Measurements from ENCODE around the gene PAWR. TPM values are rescaled to one million over a fixed set of nuclear protein-coding genes. Genes with fewer than 3 reads are reported as not detected.
A peak's percentile ranks its signal among the peaks of the same experiment; 100 is the strongest.
"Not testable (repeated sequence)": the region's sequence is repeated elsewhere in the genome, so short reads cannot be mapped to it uniquely, and the experiment has no call there.

Gene PAWR
- total RNA-seq, 1 donor from 2014 or later: 69.2 TPM

DNA sequence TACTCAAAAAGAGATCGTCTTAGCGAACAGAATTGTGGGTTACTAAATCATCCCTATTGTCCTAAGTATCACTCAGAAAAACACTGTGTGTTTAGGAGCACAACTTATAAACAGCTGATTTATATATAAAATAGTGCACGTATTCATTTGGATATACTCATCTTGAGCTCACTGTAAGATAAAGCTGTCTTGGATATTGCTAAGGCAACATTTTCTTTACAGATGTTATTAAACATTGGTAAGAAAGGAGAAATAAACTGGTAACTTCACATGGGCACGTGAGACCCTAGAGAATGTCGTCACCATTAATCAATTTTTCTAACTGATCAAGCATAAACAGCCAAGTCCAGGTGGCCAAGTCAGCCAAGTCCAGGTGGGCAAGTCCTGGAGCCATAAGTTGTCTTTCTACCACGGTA lies 1.7 kb downstream of the PAWR start:
- TF ChIP-seq, protein P1, sequence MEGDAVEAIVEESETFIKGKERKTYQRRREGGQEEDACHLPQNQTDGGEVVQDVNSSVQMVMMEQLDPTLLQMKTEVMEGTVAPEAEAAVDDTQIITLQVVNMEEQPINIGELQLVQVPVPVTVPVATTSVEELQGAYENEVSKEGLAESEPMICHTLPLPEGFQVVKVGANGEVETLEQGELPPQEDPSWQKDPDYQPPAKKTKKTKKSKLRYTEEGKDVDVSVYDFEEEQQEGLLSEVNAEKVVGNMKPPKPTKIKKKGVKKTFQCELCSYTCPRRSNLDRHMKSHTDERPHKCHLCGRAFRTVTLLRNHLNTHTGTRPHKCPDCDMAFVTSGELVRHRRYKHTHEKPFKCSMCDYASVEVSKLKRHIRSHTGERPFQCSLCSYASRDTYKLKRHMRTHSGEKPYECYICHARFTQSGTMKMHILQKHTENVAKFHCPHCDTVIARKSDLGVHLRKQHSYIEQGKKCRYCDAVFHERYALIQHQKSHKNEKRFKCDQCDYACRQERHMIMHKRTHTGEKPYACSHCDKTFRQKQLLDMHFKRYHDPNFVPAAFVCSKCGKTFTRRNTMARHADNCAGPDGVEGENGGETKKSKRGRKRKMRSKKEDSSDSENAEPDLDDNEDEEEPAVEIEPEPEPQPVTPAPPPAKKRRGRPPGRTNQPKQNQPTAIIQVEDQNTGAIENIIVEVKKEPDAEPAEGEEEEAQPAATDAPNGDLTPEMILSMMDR (IDR thresholded peaks at IDR 0.05; ENCODE audit: insufficient read depth, low read length, severe bottlenecking): no peak
- FAIRE-seq (no peak), DNase-seq (ENCODE audit: low read depth) (no peak)
- no peaks in the 10 kb centered on the region for H3K36me3 ChIP-seq (ENCODE audit: control insufficient read depth, insufficient read depth, low read length)
- peak overlapping the region; percentile 90 for H3K4me3 ChIP-seq (ENCODE audit: low read depth, low read length)
- no peaks in the 10 kb centered on the region for H3K27me3 ChIP-seq (ENCODE audit: control insufficient read depth, insufficient read depth, low read length)

DNA sequence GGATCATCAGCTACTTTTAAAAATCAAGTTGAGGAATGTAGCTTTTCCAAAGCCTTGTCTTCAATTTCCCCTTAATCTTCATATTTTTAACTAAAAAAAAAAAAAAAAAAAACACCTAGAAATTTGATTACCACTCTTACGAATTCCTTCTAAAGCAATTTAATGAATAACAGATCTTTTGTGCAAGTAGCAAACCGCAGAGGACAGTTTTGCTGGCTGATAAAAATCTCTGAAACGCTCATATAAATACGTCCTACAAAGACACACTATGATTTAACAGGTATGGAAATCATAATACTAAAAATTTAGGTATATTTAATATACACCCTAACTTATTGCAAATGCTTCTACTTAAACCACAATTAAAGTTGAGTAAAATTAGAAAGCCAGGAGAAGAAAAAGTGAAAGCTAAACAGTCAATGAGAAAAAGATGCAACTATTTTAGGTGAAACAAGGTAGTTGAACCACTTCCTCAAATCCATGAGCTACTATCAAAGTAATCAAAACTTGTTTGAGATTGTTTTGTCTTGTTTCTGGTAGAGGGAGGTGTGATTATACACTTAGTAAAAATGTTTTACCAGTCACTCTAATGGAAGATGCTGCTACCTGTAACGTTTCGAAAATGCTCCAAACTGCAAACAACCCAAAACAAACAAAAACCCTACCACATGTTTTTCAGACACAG lies 2.2 kb downstream of the PAWR start:
- H3K27me3 ChIP-seq (ENCODE audit: control insufficient read depth, insufficient read depth, low read length): no peaks in the 10 kb centered on the region
- H3K36me3 ChIP-seq (ENCODE audit: control insufficient read depth, insufficient read depth, low read length): no peaks in the 10 kb centered on the region
- TF ChIP-seq, protein P1 (IDR thresholded peaks at IDR 0.05; ENCODE audit: insufficient read depth, low read length, severe bottlenecking): no peak
- DNase-seq (ENCODE audit: low read depth): peak; percentile 37
- no peak for FAIRE-seq
- H3K4me3 ChIP-seq (ENCODE audit: low read depth, low read length): peak overlapping the region; percentile 90

DNA sequence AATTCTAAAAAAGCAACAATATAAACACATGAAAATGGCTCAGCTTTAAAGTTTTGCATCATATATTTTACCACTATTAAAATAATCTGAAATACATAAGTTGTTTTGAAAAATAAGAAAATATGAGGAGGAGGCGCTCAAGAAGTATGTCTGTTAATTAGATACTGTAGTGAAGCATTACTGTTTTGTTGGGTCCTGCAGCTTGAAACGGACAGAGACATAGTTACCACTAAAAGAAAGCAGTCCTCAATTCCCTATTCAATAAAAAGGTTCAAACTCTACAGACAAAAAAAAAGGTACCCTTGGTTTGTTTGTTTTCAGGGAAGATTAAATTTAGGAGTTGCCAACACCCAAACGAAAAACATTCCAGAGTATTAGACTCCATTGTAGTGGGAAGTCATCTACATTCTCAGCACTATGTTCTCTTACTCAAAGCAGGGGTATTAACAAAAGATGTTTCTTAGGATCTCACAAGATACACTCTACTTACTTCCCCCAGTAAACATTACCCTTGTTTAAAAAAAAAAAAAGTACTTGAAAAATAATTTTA lies 3.0 kb downstream of the PAWR start:
- no peak for FAIRE-seq
- TF ChIP-seq, protein P1 (IDR thresholded peaks at IDR 0.05; ENCODE audit: insufficient read depth, low read length, severe bottlenecking): no peak
- Histone ChIP-seq H3K4me3 (ENCODE audit: low read depth, low read length) (peak overlapping the region; percentile 90), H3K36me3 (ENCODE audit: control insufficient read depth, insufficient read depth, low read length) (no peaks in the 10 kb centered on the region), H3K27me3 (ENCODE audit: control insufficient read depth, insufficient read depth, low read length) (no peaks in the 10 kb centered on the region)
- DNase-seq (ENCODE audit: low read depth): peak; percentile 28

DNA sequence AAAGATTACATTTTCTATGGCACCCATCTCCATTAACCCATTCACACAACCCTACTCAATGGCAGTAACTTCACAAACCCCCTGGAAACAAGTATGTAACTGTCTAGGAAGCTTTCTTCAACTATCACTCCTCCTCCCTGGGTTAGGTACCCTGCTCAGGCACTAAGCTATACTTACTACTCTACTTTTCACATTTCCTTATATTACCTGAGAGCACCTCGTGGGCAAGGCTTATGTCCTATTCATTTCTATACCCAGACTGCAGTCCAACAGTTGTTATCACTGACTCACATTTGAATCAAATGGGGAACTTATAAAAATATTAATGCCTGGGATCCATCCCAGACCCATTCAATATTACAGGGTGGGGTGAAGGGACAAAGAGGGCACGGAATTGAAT lies 4.6 kb downstream of the PAWR start:
- peak; percentile 74 for DNase-seq (ENCODE audit: low read depth)
- TF ChIP-seq, protein P1 (IDR thresholded peaks at IDR 0.05; ENCODE audit: insufficient read depth, low read length, severe bottlenecking): no peak

DNA sequence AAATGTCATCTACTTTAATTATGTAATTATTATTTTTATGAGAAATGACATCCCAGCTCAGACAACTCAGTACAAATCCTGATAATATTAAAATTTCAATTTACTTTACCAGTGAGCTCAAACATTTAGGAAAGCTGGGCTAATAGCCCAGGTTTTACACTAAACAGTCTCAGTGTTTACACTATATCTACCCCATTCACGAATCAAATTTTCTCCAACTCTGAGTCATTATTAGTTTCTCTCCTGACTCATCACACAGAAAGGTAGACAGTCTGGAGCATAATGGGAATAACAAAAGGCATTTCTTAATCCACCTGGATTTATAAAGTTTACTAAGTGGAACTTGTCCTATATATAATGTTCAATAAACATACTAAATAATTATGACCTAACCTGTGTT lies 5.7 kb downstream of the PAWR start:
- no peaks in the 10 kb centered on the region for H3K27me3 ChIP-seq (ENCODE audit: control insufficient read depth, insufficient read depth, low read length)
- no peaks in the 10 kb centered on the region for H3K36me3 ChIP-seq (ENCODE audit: control insufficient read depth, insufficient read depth, low read length)
- peak; percentile 97 for DNase-seq (ENCODE audit: low read depth)
- TF ChIP-seq, protein P1 (IDR thresholded peaks at IDR 0.05; ENCODE audit: insufficient read depth, low read length, severe bottlenecking): no peak
- H3K4me3 ChIP-seq (ENCODE audit: low read depth, low read length): no peak overlapping the region
- FAIRE-seq: no peak

More for the DNA sequence above, 4.6 kb downstream of the PAWR start:
- no peak for FAIRE-seq
- Histone ChIP-seq H3K27me3 (ENCODE audit: control insufficient read depth, insufficient read depth, low read length) (no peaks in the 10 kb centered on the region), H3K36me3 (ENCODE audit: control insufficient read depth, insufficient read depth, low read length) (no peaks in the 10 kb centered on the region), H3K4me3 (ENCODE audit: low read depth, low read length) (peak overlapping the region; percentile 90)

DNA sequence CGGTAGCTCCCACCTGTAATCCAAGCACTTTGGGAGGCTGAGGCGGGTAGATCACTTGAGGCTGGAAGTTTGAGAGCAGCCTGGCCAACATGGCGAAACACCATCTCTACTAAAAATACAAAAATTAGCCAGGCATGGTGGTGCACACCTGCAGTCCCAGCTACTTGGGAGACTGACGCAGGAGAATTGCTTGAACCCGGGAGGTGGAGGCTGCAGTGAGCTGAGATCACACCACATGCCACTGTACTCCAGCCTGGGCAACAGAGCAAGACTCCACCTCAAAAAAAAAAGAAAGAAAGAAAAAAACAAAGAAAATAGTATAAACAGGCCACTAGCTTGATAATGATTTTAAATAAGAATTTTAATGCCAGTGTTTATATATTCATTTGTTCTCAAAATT lies 6.4 kb downstream of the PAWR start:
- not testable (repeated sequence) for DNase-seq (ENCODE audit: low read depth); H3K4me3 ChIP-seq (ENCODE audit: low read depth, low read length); FAIRE-seq

More for the DNA sequence above, 6.4 kb downstream of the PAWR start:
- H3K36me3 ChIP-seq (ENCODE audit: control insufficient read depth, insufficient read depth, low read length); H3K27me3 ChIP-seq (ENCODE audit: control insufficient read depth, insufficient read depth, low read length): not testable (repeated sequence)
